ENCODE data around the gene C2orf66.

C2orf66 gene

GRCh38 chr2:196809260-196809659 lies at the start of gene C2orf66:
C2orf66 (minus strand) TSS chr2:196809355; CDS start chr2:196809336, 19 bp downstream.
- DNase-seq (ENCODE audit: low spot score) = no peak

DNA sequence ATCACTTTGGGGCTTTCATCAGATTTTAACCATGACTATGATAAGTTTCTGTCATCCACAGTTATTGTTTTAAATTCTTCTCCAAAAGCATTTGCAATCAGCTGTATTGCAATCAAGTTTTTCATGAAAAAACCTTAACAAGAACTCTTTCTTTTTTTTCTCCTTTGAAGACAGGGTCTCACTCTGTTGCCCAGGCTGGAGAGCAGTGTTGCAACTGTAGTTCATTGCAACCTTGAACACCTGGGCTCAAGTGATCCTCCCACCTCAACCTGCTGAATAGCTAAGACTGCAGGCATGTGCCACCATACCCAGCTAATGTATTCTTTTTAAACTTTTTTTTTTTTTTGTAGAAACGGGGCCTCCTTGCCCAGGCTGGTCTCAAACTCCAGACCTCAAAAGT lies 45.5 kb upstream of the C2orf66 start:
- DNase-seq (ENCODE audit: low spot score) = no peak

DNA sequence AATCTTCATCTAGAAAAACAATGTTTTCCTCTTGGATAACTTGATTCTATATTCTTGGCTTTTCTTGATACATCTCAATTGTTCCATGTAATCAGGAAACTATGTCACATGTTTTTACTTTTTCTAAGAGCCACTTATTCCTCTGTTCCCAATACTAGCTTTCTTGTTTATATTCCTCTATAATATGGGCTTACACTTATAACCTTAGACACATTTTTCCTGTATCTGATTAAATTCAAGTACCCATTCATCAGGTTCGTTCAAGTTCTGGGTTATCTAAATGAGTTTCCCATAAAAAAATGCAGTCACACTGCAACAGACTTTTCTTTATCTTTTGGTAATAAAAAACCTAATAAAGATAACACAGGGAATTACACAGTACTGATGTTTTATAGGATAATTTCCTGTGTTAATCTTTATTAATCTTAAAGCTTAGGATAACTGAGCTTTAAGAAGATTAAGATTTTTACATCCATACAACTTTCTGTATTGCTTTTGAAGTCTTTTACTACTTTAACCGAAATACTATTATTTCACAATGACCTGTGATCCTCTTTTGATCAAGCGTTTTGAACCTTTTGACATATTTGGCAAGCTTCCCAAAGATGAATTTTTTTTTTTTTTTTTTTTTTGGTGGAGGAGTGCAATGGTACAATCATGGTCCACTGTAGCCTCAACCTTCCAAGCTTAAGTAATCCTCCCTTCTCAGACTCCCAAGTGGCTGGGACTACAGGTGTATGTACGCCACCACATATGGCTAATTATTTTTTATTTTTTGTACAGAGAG lies 44.3 kb upstream of the C2orf66 start:
- DNase-seq (ENCODE audit: low spot score) = no peak

DNA sequence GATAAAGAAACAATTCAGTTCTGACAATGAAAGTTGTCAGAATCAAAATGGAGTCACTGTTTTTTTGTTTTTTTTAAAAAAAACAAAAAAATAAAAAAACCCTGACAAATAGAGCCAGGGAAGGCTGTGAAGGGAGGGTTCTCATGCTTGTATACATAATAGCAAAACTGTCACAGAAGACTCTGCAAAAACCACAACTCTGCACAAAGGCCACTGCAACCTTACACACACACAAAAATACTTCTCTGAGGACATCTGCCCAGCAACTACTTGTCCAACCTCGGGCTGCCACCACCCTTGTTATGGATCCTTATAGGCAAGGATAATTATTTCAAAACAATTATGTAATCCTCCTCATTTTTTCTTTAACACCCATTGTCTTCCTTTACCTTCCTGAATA lies 41.9 kb upstream of the C2orf66 start:
- no peak for DNase-seq (ENCODE audit: low spot score)

DNA sequence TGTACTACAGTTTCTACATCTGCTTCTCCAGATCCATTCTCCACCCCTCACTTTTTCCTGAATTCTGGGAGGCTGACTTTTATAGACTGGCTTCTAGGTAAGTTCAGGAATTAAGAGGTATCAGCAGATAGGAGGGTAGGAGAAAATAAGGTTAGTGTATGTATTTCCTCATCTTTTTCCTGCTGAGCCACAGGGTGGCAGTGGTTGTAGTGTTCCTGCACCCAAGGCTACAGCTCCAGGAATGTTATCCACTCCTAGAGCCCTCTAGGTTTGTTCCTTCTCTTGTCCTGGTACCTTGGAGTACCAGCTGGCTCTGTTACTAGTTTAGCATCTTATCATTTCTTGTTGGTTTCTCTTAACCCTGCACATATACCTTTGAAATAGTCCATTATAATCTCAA lies 40.7 kb upstream of the C2orf66 start:
- peak; percentile 54 for DNase-seq (ENCODE audit: low spot score)

GRCh38 chr2:196846295-196846694 lies 37.1 kb upstream of the C2orf66 start:
- DNase-seq (ENCODE audit: low spot score) = peak; percentile 1

- no peak for DNase-seq (ENCODE audit: low spot score)
These were observed 36.2 kb upstream of the C2orf66 start for GRCh38 chr2:196845371-196845770.

GRCh38 chr2:196840171-196840570 lies 31.0 kb upstream of the C2orf66 start:
- no peak for DNase-seq (ENCODE audit: low spot score)

GRCh38 chr2:196839574-196839973 lies 30.4 kb upstream of the C2orf66 start:
- no peak for DNase-seq (ENCODE audit: low spot score)

DNA sequence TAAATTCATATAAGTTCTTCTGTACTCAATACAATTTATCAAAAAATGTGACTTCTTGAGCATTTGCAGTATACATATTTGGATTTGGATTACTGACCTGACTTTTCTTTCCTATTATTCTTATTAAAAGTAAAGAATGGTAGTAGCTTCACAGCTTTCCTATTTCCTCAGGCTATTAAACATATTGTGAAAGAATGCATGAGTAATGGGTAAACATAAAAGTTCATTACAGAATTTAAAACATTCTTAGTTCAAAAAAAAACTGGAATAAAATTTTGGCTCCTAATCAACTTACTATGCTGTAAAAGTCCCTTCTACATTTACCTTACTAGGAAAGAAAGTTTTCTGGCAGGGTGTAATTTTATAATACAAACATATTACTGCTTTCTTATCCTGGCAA lies 27.3 kb upstream of the C2orf66 start:
- no peak for DNase-seq (ENCODE audit: low spot score)

- DNase-seq (ENCODE audit: low spot score) = no peak
These were observed 21.5 kb upstream of the C2orf66 start for GRCh38 chr2:196830701-196831100.

DNA sequence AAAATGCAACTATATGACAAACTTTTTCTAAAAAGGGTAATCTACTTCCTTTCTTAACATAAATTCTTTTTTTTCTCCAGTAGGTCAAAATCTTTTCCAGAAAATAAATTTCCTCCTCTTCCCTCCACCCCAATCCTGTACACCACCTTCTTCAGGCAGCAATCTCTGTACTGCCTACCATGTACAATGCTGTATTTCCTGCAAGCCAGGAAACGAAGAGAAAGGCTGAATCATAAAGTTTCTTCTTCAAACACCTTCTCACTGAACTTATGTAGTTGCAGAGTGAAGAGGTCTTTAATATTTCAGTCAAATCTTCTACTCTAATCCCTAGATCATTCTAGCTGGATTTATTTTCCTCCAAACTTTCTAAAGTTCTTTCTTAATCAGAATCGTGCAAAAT lies 18.2 kb upstream of the C2orf66 start:
- no peak for DNase-seq (ENCODE audit: low spot score)

DNA sequence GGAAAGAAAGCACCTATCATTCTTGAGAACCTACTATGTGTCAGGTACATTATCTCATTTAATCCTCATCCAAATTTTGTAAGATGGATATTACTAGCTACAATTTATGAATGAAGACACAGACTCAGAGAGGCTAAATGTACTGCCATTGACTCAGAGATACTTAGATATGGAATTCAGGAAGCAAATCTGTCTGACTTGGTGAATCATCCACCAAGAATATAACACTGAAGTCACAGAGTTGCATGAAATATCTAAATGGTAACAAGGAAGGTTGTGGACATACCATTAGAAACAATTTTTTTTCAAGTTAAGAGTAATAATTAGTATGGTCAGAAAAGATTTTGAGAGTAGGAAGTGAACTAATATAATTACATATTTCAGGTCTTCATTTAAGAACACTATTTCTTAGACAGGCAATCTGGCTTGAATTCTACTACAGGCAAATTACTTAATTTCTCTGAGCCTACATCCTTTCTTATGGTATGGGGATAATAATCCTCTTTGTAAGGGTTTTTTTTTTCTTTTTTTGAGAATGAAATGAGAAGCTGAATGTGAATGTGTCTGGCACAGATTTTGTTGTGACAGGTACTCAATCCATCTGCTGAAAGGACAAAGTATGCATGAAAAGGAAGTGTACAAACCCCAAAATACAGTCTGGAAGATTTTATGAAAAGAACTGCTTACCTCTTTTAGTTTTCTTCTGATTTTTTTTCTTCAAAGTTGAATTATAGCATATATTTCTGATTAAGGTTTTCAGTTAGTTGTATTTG lies 14.8 kb upstream of the C2orf66 start:
- DNase-seq (ENCODE audit: low spot score) = peak; percentile 83

DNA sequence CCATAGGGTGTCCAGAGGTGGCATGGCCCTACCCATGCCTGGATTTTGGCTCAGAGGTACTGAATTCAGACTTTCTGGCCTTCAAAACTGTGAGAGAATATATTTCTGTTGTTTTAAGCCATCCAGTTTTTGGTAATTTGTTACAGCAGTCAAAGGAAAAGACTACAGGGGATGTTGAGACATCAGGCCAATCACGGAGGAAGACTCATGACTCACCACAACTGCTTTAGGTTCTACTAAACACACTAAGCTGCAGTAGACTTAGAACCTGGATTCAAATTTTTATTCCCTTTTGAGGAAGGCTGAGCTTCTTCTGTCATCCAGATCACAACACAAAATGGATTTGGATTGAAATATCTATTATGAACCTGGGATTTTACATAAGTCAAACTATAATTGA lies 12.0 kb upstream of the C2orf66 start:
- DNase-seq (ENCODE audit: low spot score) = no peak

DNA sequence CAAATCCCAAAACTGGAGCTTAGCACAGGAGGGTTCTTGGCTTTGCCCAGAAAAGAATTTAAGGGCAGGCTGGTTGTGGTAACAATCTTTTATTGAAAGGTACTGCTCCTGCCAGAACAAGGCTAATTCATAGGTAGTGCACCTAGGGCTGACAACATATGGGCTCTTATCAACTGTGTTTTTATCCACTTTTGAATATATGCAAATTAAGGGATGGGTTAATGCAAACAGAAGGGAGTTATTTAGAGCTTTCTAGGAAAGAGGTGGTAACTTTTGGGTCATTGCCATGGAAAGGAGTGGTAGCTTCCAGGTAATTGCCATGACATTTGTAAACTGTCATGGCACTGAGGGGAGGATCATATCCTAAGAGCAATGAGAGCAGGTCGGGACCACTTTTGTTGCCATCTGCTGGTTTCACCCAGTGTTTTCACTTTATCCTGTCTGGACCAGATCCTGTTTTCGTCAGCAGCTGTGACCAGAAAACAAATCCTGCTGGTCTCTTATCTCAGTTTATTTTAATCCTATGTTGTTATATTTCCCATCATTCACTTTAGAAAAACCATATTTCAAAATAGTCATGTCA lies 981 bp downstream of the C2orf66 start:
- DNase-seq (ENCODE audit: low spot score) = no peak

DNA sequence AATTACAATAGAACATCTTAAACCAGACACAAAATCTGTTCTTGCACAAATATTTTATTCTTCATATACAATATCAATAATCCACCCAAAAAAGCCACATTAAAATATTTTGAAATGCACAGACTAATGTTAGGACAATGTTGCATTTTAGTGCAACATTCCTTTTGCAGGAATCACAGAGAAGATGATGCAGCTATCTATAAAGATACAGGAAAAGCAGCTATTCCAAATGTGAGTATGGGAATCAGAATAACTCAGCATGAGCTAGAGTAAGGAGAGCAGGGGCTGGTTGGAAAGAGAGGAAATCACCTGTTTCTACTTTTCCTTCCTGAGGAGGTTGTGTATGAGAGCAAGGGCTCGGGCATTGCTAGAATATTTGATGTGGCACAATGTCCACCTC lies 4.8 kb downstream of the C2orf66 start:
- no peak for DNase-seq (ENCODE audit: low spot score)

DNA sequence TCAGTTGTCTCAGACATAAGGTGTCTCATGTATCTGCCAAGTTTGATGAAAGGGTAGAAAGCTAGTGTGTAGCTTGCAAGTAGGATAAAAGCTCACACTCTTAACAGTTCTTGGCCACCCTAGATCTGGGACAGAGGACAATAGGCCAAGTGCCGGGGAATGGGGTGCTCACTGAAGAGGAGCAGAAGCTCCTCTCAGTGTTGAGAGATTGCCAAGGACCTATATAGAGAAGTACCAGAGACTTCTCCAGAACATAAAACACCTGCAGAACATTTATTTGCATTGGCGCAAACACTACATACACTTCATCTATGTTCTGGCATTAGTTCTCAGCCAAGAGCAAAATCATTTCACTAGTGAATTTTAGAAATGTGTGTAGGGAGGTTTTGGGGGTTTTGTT lies 6.8 kb downstream of the C2orf66 start:
- no peak for DNase-seq (ENCODE audit: low spot score)

- DNase-seq (ENCODE audit: low spot score) = peak; percentile 64
These were observed 7.4 kb downstream of the C2orf66 start for GRCh38 chr2:196801674-196802261.

DNA sequence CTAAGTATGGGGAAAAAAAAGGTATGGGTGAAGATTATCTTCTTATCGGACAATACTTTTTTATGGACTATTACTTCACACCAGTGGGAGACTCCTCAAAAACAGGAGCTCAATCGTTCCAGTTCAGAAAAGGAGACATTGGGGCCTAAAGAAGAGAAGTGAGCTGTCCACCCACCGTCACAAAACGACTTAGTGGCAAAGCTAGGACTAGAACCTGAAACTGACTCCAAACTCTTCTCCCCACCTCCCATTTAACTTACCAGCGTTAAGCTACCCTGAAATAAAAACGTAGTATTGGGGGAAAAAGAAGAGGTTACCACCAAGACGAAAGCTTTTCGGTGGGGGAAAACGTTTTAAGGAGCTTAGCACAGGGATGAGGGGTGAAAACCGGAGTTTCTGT lies 10.2 kb downstream of the C2orf66 start:
- DNase-seq (ENCODE audit: low spot score) = peak; percentile 8

DNA sequence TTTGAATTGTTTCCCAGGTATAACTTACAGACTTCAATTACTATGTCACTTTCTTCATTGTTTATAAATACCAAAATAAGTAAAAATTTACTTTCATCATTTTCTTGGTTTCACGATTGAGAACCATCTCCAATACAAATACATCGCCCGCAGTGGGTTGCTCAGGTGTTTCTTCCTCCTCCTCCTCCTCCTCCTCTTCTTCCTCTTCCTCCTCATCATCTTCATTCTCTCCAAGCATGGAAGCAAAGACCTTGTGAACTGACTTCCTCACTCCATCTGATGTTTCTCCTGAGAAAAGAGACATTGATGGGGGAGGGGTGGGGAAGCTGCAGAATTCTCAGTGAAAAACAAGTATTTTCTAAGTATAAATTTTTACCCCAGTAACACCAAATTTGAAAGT lies 16.3 kb downstream of the C2orf66 start:
- no peak for DNase-seq (ENCODE audit: low spot score)

GRCh38 chr2:196783431-196784094 lies 25.6 kb downstream of the C2orf66 start:
- peak; percentile 72 for DNase-seq (ENCODE audit: low spot score)

- DNase-seq (ENCODE audit: low spot score) = no peak
These were observed 42.1 kb downstream of the C2orf66 start for GRCh38 chr2:196767101-196767500.
